OCI-LY3 (cell line): ENCODE measurements around the gene PERP.

ENCODE experiments used
- CTCF ChIP-seq: fragments of 200-600, 300-600 bp; sonication (generic); IDR thresholded peaks from 2 replicates; pipeline ENCODE4 v1.5.1; 2014; ENCODE audit warnings: antibody characterized with exemption, low read length, low read depth
- EZH2phosphoT487 ChIP-seq: fragments of 200-600 bp; shearing (Covaris generic); IDR thresholded peaks from 2 replicates; pipeline ENCODE4 v1.6.1; 2018; ENCODE audit warnings: antibody characterized with exemption, mixed run types, low read depth

DNA sequence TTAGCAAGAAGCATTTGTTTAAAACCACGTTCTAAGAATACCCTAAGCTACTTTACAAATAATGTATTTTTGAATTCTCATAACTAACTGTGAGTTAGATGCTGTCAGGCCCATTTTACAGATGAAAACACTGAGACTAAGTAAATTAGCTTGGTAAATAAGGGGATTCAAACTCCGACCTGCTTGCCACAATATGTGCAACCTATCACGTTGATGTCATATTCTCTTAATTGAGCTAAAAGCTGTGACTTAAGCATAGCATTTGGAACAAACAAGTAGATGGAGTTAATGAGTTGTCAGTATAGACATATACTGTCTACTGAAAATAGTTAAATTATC lies 9.4 kb upstream of the PERP start:
- TF ChIP-seq CTCF (no peak), EZH2phosphoT487 (no peak)
